ENCODE data around the gene GREB1.

The GREB1 gene

GRCh38 chr2:11540148-11540995 lies 6.5 kb downstream of the GREB1 start:
- ChIA-PET POLR2A (no interaction called here), CTCF (no interaction called here)
- no peak for DNase-seq (ENCODE audit: extremely low spot score)
- no peak for TF ChIP-seq NFRKB (IDR thresholded peaks at IDR 0.05)
- TF ChIP-seq SP1 (IDR thresholded peaks at IDR 0.05): no peak
- TF ChIP-seq TARDBP (IDR thresholded peaks at IDR 0.05): no peak
- no peak for TF ChIP-seq SUZ12 (IDR thresholded peaks at IDR 0.05)
- TF ChIP-seq PKNOX1 (IDR thresholded peaks at IDR 0.05): no peak
- TF ChIP-seq HDGF (IDR thresholded peaks at IDR 0.05; ENCODE audit: borderline replicate concordance): no peak

DNA sequence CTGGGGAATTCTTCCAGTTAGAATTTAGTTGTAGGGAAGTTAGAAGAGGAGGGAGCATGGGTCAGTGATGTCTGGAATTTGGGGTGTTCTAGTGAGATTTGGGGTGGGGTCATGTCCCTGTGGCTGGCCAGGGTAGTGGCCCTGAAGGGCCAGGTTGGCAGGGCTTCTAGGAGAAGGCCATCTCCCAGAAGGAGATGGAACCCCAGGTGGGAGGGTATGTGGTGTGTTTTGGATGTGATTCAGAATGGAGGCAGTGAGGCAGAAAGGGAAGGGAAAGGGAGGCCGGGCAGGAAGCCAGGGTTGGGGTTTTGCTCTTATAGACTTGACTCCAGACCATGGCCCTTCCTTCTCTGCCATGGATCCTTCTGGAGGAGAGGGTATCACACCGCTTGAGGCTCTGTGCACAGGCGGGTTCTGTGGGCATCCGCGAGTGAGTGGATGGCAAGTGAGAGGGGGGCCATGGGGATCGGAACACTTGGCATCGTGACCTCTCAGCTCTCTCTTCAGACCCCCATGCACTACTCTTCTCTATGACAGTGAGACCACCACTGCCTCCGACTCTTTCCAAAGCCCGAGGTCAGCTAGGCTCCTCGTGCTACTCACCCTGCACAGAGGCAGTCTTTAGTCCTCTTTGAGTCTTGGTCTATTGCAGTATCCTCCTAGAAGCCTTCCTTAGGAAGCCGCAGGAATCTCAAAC lies 7.3 kb downstream of the GREB1 start:
- TF ChIP-seq CTBP1 (IDR thresholded peaks at IDR 0.05; ENCODE audit: borderline replicate concordance) (no peak), BHLHE40 (IDR thresholded peaks at IDR 0.05; ENCODE audit: borderline replicate concordance) (no peak), FOXM1 (IDR thresholded peaks at IDR 0.05; ENCODE audit: borderline replicate concordance) (no peak), HDGF (IDR thresholded peaks at IDR 0.05; ENCODE audit: borderline replicate concordance) (no peak)
- no peak for DNase-seq (ENCODE audit: extremely low spot score)
- CTCF ChIA-PET: no interaction called here
- POLR2A ChIA-PET: no interaction called here

DNA sequence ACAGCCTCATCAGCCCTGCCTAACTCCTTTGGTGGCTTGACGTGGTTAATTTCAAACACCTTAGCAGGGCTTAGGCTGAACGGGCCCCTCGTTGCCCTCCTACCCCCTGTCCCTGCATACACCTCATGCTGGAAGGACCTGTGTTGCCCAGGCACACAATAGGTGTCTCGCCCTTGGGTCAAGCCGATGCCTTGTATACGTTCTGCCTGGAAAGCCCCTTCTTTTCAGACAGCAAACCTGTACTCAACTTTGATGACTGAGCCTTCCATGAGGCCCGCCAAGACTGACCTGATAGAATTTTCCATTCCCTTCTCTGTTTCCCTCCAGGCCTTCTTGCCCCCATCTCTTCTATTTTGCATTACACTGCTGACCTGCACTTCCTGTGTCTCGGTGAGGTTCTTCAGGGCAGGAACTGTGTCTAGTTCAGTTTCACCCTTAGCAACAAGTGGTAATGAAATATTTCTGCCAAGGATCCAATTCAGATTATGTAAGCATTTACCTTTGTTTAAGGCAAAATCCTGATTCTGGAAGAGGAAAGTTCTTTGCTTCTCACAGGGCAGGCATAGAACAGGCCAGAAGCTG lies 7.9 kb downstream of the GREB1 start:
- POLR2A ChIA-PET: no interaction called here
- no peak for DNase-seq (ENCODE audit: extremely low spot score)
- no peak for TF ChIP-seq ARNT (IDR thresholded peaks at IDR 0.05)
- no peak for TF ChIP-seq HDGF (IDR thresholded peaks at IDR 0.05; ENCODE audit: borderline replicate concordance)
- TF ChIP-seq ELF4 (IDR thresholded peaks at IDR 0.05): no peak
- no peak for TF ChIP-seq BHLHE40 (IDR thresholded peaks at IDR 0.05; ENCODE audit: borderline replicate concordance)
- no peak for TF ChIP-seq SP1 (IDR thresholded peaks at IDR 0.05)
- TF ChIP-seq FOXA1 (IDR thresholded peaks at IDR 0.05): no peak
- no peak for TF ChIP-seq FOXM1 (IDR thresholded peaks at IDR 0.05; ENCODE audit: borderline replicate concordance)
- TF ChIP-seq SUZ12 (IDR thresholded peaks at IDR 0.05): no peak
- TF ChIP-seq PKNOX1 (IDR thresholded peaks at IDR 0.05): no peak
- TF ChIP-seq FOXK2 (IDR thresholded peaks at IDR 0.05): no peak
- no peak for TF ChIP-seq CTBP1 (IDR thresholded peaks at IDR 0.05; ENCODE audit: borderline replicate concordance)
- no peak for TF ChIP-seq ZNF384 (IDR thresholded peaks at IDR 0.05)
- CTCF ChIA-PET: interaction anchor here (1.1 kb wide), 1 partner anchor 62 kb away, joined by 3 read pairs; no protein-coding TSS in a partner anchor

- ChIA-PET POLR2A (no interaction called here), CTCF (interaction anchor here (1.1 to 1.2 kb wide), 3 partner anchors 15 to 409 kb away, joined by 3 read pairs; a partner anchor contains a TSS)
- no peak for DNase-seq (ENCODE audit: extremely low spot score)
- TF ChIP-seq CTBP1 (IDR thresholded peaks at IDR 0.05; ENCODE audit: borderline replicate concordance): no peak
- TF ChIP-seq L3MBTL2 (conservative IDR thresholded peaks at IDR 0.05): no peak
- TF ChIP-seq TARDBP (IDR thresholded peaks at IDR 0.05): no peak
- no peak for TF ChIP-seq HDGF (IDR thresholded peaks at IDR 0.05; ENCODE audit: borderline replicate concordance)
- TF ChIP-seq BHLHE40 (IDR thresholded peaks at IDR 0.05; ENCODE audit: borderline replicate concordance): no peak
- TF ChIP-seq ZNF384 (IDR thresholded peaks at IDR 0.05): no peak
- TF ChIP-seq ELF4 (IDR thresholded peaks at IDR 0.05): no peak
- no peak for TF ChIP-seq FOXK2 (IDR thresholded peaks at IDR 0.05)
- no peak for TF ChIP-seq FOXM1 (IDR thresholded peaks at IDR 0.05; ENCODE audit: borderline replicate concordance)
- no peak for TF ChIP-seq PKNOX1 (IDR thresholded peaks at IDR 0.05)
- no peak for TF ChIP-seq NFRKB (IDR thresholded peaks at IDR 0.05)
- no peak for TF ChIP-seq SUZ12 (IDR thresholded peaks at IDR 0.05)
- no peak for TF ChIP-seq SP1 (IDR thresholded peaks at IDR 0.05)
- no peak for TF ChIP-seq LEF1 (IDR thresholded peaks at IDR 0.05; ENCODE audit: borderline replicate concordance)
- TF ChIP-seq FOXA1 (IDR thresholded peaks at IDR 0.05): no peak
- no peak for TF ChIP-seq ARNT (IDR thresholded peaks at IDR 0.05)
Measured at GRCh38 chr2:11542275-11542819, 8.5 kb downstream of the GREB1 start.

- CTCF ChIA-PET: interaction anchor here (1.1 to 1.2 kb wide), 2 partner anchors 14 to 411 kb away, joined by 3 read pairs; a partner anchor contains a TSS
Measured at GRCh38 chr2:11543337-11544216, 9.7 kb downstream of the GREB1 start.

More at GRCh38 chr2:11543337-11544216, 9.7 kb downstream of the GREB1 start:
- TF ChIP-seq HDGF (IDR thresholded peaks at IDR 0.05; ENCODE audit: borderline replicate concordance) (no peak), SUZ12 (IDR thresholded peaks at IDR 0.05) (no peak), LEF1 (IDR thresholded peaks at IDR 0.05; ENCODE audit: borderline replicate concordance) (no peak), BHLHE40 (IDR thresholded peaks at IDR 0.05; ENCODE audit: borderline replicate concordance) (no peak), SP1 (IDR thresholded peaks at IDR 0.05) (no peak), FOXM1 (IDR thresholded peaks at IDR 0.05; ENCODE audit: borderline replicate concordance) (no peak), CTBP1 (IDR thresholded peaks at IDR 0.05; ENCODE audit: borderline replicate concordance) (no peak), FOXK2 (IDR thresholded peaks at IDR 0.05) (no peak), NFRKB (IDR thresholded peaks at IDR 0.05) (no peak), FOXA1 (IDR thresholded peaks at IDR 0.05) (no peak), L3MBTL2 (conservative IDR thresholded peaks at IDR 0.05) (no peak), TARDBP (IDR thresholded peaks at IDR 0.05) (no peak), PKNOX1 (IDR thresholded peaks at IDR 0.05) (no peak), ZNF384 (IDR thresholded peaks at IDR 0.05) (no peak), ARNT (IDR thresholded peaks at IDR 0.05) (no peak), ELF4 (IDR thresholded peaks at IDR 0.05) (no peak)
- DNase-seq (ENCODE audit: extremely low spot score): no peak
- POLR2A ChIA-PET: no interaction called here

All from HEK293T (cell line).